Natural killer cell (primary cell): ENCODE measurements around the gene PTCD2. TPM values are rescaled to one million over a fixed set of nuclear protein-coding genes. Genes with fewer than 3 reads are reported as not detected.

Experiments
- ATAC-seq, 3 donors: fragments of 150-1000 bp in 2 of 3; fragments of 200-7000 bp in 1 of 3; cut with Tn5 transposase; 1 replicate in 1 of 3; 2 replicates in 2 of 3; pipeline ENCODE4 v1.10.0; 2021; ENCODE audit warnings: mild to moderate bottlenecking in 2 of 3, moderate library complexity in 2 of 3
- DNase-seq, 2 donors: peaks; one replicate each; pipeline versions ENCODE4 v3.0.0 to v3.0.0-alpha.2; 2013 to 2021; ENCODE audit warnings: mixed read lengths in 1 of 2
- H3K27ac ChIP-seq: one replicate; pipeline ENCODE4 v1.5.1; 2013; ENCODE audit warnings: mild to moderate bottlenecking, low read length
- H3K27me3 ChIP-seq: one replicate; pipeline ENCODE4 v1.6.1; 2013; ENCODE audit warnings: low read length; ENCODE audit not compliant: control insufficient read depth, insufficient read depth
- H3K36me3 ChIP-seq: one replicate; pipeline ENCODE4 v1.6.1; 2013; ENCODE audit warnings: low read length; ENCODE audit not compliant: control insufficient read depth, insufficient read depth
- H3K4me1 ChIP-seq: one replicate; pipeline ENCODE4 v1.6.1; 2013; ENCODE audit warnings: low read length; ENCODE audit not compliant: control insufficient read depth, insufficient read depth
- H3K4me3 ChIP-seq: one replicate; pipeline ENCODE4 v1.5.1; 2013; ENCODE audit warnings: low read length
- H3K9me3 ChIP-seq: one replicate; pipeline ENCODE4 v1.6.1; 2013; ENCODE audit warnings: low read length; ENCODE audit not compliant: control insufficient read depth, insufficient read depth
- H3K27ac Mint-ChIP-seq, 2 donors: one replicate each; pipeline ENCODE4 v1.8.0; 2022; ENCODE audit warnings: mild to moderate bottlenecking in 2 of 2, mixed read lengths in 2 of 2, moderate library complexity in 1 of 2
- H3K27me3 Mint-ChIP-seq, 2 donors: one replicate each; pipeline ENCODE4 v1.8.0; 2022; ENCODE audit warnings: low read depth in 2 of 2, mixed read lengths in 2 of 2
- H3K36me3 Mint-ChIP-seq: one replicate; pipeline ENCODE4 v1.8.0; 2022; ENCODE audit warnings: mixed read lengths
- H3K4me1 Mint-ChIP-seq, 2 donors: one replicate each; pipeline ENCODE4 v1.8.0; 2022; ENCODE audit warnings: mixed read lengths in 2 of 2
- H3K4me3 Mint-ChIP-seq: one replicate; pipeline ENCODE4 v1.8.0; 2022; ENCODE audit warnings: mild to moderate bottlenecking, moderate library complexity, mixed read lengths
- H3K9me3 Mint-ChIP-seq, 2 donors: one replicate each; pipeline ENCODE4 v1.8.0; 2022; ENCODE audit warnings: mixed read lengths in 2 of 2
- CTCF ChIP-seq: fragments of 200-600 bp; IDR thresholded peaks from one replicate; pipeline ENCODE4 v1.8.0; 2022; ENCODE audit warnings: antibody characterized with exemption
- WGBS: methylation state at CpG from one replicate; pipeline ENCODE4 v1.1.7; 2013; ENCODE audit warnings: missing lambda C conversion rate; ENCODE audit not compliant: insufficient coverage; 5-methylcytosine and 5-hydroxymethylcytosine counted together
- intact Hi-C: fragments of 100-400 bp; cut with micrococcal nuclease; formaldehyde crosslinking; loops from one replicate; pipeline ENCODE4 v1.14.2; 2022
- total RNA-seq, 4 donors: library from RNA; stranded (reverse); fragments of 120-200 nt in 1 of 4; gene quantifications; one replicate each; pipeline versions ENCODE4 v1.2.3 to v1.2.4, GENCODE V29; 2013 to 2022

PTCD2 gene
- total RNA-seq, 3 donors from 2014 or later (not counting 1 experiment from before 2014, with no cell fraction given), result 4.9 to 5.9 (median 5.0) TPM

- H3K36me3 ChIP-seq, result peaks cover 33% of the 10 kb centered on the region
Observed at GRCh38 chr5:72328172-72328571, 8.0 kb downstream of the PTCD2 start.

GRCh38 chr5:72330712-72331111 is 10.5 kb downstream of the PTCD2 start:
- H3K27me3 Mint-ChIP-seq, result no peaks in the 10 kb centered on the region
- Histone ChIP-seq H3K9me3 (no peaks in the 10 kb centered on the region), H3K27ac (no peak overlapping the region), H3K4me3 (no peak overlapping the region), H3K4me1 (no peaks in the 10 kb centered on the region), H3K27me3 (no peaks in the 10 kb centered on the region), H3K36me3 (peaks cover 29% of the 10 kb centered on the region)
- ATAC-seq, result no peak
- WGBS, result 100% methylated on average over 1 of the region's 1 CpG
- H3K27ac Mint-ChIP-seq, result no peak overlapping the region
- H3K36me3 Mint-ChIP-seq, result peaks cover 32% of the 10 kb centered on the region
- H3K4me3 Mint-ChIP-seq, result no peak overlapping the region
- TF ChIP-seq CTCF, result no peak
- no peaks in the 10 kb centered on the region for H3K9me3 Mint-ChIP-seq
- no peaks in the 10 kb centered on the region for H3K4me1 Mint-ChIP-seq
- intact Hi-C loops, result no loop called here
- no peak for DNase-seq

More at GRCh38 chr5:72328172-72328571, 8.0 kb downstream of the PTCD2 start:
- Histone ChIP-seq H3K27ac (no peak overlapping the region), H3K4me3 (no peak overlapping the region), H3K9me3 (no peaks in the 10 kb centered on the region), H3K27me3 (no peaks in the 10 kb centered on the region), H3K4me1 (no peaks in the 10 kb centered on the region)
- DNase-seq, result no peak
- Mint-ChIP-seq H3K4me3 (no peak overlapping the region), H3K9me3 (no peaks in the 10 kb centered on the region), H3K36me3 (peaks cover 31% of the 10 kb centered on the region), H3K27ac (no peak overlapping the region), H3K27me3 (no peaks in the 10 kb centered on the region), H3K4me1 (peaks cover 0 to 7% of the 10 kb centered on the region in 2 donors)
- TF ChIP-seq CTCF, result no peak
- intact Hi-C loops, result no loop called here
- ATAC-seq, result no peak

GRCh38 chr5:72337159-72337558 is 17.0 kb downstream of the PTCD2 start:
- no peaks in the 10 kb centered on the region for H3K4me1 ChIP-seq
- ATAC-seq (no peak), DNase-seq (no peak)
- H3K27ac ChIP-seq, result no peak overlapping the region
- no peaks in the 10 kb centered on the region for H3K9me3 ChIP-seq
- Mint-ChIP-seq H3K4me1 (no peaks in the 10 kb centered on the region), H3K9me3 (no peaks in the 10 kb centered on the region), H3K27me3 (no peaks in the 10 kb centered on the region), H3K27ac (no peak overlapping the region), H3K36me3 (peaks cover 20% of the 10 kb centered on the region), H3K4me3 (no peak overlapping the region)
- intact Hi-C loops, result no loop called here
- no peak for TF ChIP-seq CTCF
- peaks cover 24% of the 10 kb centered on the region for H3K36me3 ChIP-seq
- no peak overlapping the region for H3K4me3 ChIP-seq
- WGBS, result 92% methylated on average over 1 of the region's 1 CpG
- no peaks in the 10 kb centered on the region for H3K27me3 ChIP-seq

GRCh38 chr5:72338689-72339209 is 18.6 kb downstream of the PTCD2 start:
- intact Hi-C loops, result no loop called here
- Mint-ChIP-seq H3K4me3 (no peak overlapping the region), H3K4me1 (no peaks in the 10 kb centered on the region), H3K9me3 (no peaks in the 10 kb centered on the region), H3K27me3 (no peaks in the 10 kb centered on the region), H3K36me3 (peaks cover 22% of the 10 kb centered on the region), H3K27ac (no peak overlapping the region)
- TF ChIP-seq CTCF, result no peak
- Histone ChIP-seq H3K27me3 (no peaks in the 10 kb centered on the region), H3K9me3 (no peaks in the 10 kb centered on the region), H3K4me3 (no peak overlapping the region), H3K27ac (no peak overlapping the region), H3K36me3 (peaks cover 38% of the 10 kb centered on the region), H3K4me1 (no peaks in the 10 kb centered on the region)
- DNase-seq (no peak), ATAC-seq (no peak)
- 89% methylated on average over 2 of the region's 4 CpGs for WGBS
